ENCODE results near the gene HOXA11.

Gene HOXA11

GRCh38 chr7:27133409-27134231 is 51.4 kb downstream of the HOXA11 start:
- DNase-seq (ENCODE audit: low read depth in 2 of 2) = no peak

DNA sequence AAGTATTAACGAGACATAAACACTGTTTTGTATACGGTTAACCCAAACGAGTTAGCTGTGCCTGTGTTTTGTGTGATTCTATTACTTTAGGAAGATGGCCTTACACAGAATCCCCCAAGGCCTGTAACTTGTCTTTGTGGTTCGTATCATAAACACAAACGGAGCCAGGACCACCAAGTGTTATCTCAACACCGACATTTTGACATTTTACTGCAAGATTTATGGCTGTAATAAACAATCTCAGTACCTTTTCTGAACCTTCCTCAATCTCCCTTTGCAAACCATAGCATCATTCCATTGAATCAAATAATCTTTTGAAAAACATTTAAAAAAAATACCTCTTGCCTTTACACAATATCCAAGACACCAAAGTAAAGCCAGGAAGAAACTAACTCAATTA is 52.1 kb downstream of the HOXA11 start:
- no peak for DNase-seq (ENCODE audit: low read depth in 2 of 2)

DNA sequence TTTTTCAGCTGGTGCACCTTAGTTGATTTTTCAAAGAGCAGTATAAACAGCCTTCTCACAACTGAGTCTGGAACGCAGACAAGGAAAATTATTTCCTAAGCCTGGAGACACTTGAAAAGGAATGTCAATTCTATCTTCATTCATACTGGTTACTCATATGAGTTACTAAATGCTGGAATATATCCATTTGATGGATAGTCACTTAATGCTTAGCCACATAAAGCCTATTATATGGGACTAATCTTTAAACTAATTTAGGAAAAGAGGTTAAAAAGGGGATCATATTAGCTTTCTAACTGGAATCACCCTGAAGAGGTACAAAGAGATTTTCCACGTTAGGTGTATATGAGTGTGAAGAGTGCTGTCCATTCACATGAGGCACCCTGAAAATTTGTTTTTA is 52.8 kb downstream of the HOXA11 start:
- DNase-seq (ENCODE audit: low read depth in 2 of 2) = no peak

DNA sequence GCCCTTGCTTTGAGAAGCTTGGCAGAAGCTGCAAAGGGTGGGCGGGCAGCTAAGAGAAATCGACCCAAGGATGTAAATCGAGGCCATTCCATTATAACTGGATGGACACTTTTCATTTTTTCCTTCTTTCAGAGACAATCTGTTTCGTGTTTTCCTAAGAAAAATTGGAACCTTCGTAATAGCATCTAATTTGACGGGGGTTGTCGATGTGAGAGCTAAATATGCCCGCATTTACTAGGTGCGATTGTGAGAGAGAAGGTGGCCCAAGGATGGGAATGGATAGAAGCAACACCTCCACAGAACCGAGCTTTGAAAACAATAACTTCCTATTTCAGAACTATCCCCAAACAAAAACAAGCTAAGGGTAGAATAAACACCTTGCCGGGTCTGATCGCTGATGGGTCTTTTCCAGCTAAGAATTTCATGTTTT is 53.6 kb downstream of the HOXA11 start:
- no peak for DNase-seq (ENCODE audit: low read depth in 2 of 2)
